Measurements from ENCODE around the gene C2CD4C. TPM values are rescaled to one million over a fixed set of nuclear protein-coding genes. Genes with fewer than 3 reads are reported as not detected.

C2CD4C gene, protein sequence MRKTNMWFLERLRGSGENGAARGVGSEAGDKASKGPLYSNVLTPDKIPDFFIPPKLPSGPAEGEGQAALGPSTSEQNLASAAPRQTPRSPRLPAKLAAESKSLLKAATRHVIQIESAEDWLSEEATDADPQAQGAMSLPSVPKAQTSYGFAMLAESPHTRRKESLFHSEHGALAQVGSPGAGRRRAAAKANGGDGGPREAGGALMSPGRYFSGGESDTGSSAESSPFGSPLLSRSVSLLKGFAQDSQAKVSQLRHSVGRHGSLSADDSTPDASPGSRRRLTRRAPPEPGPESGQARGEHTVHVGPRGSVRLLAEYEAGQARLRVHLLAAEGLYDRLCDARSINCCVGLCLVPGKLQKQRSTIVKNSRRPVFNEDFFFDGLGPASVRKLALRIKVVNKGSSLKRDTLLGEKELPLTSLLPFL
- 1 to 10 TPM in 3 of 4 donors, under 1 TPM in 1; 0.81 to 3.1 (median 2.1) TPM for total RNA-seq

DNA sequence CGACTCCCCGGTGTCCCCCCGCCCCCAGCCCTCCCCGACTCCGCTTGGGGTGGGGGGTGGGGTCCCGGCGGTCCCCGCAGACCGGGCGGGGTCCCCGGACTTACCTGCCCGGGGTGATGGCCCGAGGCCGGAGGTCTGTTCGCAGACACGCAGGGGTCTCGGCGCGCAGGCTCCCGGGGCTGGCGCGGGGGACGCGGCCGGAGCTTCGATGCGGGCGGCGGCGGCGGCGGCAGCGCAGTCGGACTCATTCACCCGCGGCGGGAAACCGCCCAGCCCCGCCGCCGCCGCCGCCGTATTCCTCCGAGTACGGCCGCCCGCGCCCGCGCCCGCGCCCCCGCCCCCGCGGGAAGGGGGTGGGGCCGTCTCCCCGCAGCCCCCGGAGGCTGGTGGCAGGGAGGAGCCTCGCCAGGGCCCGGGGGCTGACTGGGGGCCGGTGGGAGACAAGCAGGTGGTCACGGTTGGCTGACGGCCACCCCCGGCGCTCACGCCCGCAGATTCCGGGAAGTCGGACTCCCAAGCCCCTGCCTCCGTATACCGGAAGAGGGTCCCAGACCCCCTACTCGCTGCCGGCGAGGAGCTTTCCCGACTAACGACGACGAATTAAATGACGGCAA is at the start of gene C2CD4C:
C2CD4C (minus strand) TSS at position 246 of the 614 bp plus-strand sequence. CDS start 786 bp downstream, outside the sequence.
- peak within 1 kb of the TSS; percentile 6 for H3K4me3 ChIP-seq (ENCODE audit: low read depth, poor library complexity, severe bottlenecking)
- TF ChIP-seq, protein P1, sequence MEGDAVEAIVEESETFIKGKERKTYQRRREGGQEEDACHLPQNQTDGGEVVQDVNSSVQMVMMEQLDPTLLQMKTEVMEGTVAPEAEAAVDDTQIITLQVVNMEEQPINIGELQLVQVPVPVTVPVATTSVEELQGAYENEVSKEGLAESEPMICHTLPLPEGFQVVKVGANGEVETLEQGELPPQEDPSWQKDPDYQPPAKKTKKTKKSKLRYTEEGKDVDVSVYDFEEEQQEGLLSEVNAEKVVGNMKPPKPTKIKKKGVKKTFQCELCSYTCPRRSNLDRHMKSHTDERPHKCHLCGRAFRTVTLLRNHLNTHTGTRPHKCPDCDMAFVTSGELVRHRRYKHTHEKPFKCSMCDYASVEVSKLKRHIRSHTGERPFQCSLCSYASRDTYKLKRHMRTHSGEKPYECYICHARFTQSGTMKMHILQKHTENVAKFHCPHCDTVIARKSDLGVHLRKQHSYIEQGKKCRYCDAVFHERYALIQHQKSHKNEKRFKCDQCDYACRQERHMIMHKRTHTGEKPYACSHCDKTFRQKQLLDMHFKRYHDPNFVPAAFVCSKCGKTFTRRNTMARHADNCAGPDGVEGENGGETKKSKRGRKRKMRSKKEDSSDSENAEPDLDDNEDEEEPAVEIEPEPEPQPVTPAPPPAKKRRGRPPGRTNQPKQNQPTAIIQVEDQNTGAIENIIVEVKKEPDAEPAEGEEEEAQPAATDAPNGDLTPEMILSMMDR (IDR thresholded peaks at IDR 0.05), result no peak
- TF ChIP-seq POLR2A (IDR thresholded peaks at IDR 0.05), result no peak
- intact Hi-C loops (cut with DNase I; ENCODE audit: low total_unique reads), result no loop called here
- peak in 1 of 2 donors; percentile 82 for DNase-seq (ENCODE audit: low spot score in 2 of 2)
- 0 to 1% methylated on average over 11 to 34 of the region's 80 CpGs for WGBS, 2 donors

DNA sequence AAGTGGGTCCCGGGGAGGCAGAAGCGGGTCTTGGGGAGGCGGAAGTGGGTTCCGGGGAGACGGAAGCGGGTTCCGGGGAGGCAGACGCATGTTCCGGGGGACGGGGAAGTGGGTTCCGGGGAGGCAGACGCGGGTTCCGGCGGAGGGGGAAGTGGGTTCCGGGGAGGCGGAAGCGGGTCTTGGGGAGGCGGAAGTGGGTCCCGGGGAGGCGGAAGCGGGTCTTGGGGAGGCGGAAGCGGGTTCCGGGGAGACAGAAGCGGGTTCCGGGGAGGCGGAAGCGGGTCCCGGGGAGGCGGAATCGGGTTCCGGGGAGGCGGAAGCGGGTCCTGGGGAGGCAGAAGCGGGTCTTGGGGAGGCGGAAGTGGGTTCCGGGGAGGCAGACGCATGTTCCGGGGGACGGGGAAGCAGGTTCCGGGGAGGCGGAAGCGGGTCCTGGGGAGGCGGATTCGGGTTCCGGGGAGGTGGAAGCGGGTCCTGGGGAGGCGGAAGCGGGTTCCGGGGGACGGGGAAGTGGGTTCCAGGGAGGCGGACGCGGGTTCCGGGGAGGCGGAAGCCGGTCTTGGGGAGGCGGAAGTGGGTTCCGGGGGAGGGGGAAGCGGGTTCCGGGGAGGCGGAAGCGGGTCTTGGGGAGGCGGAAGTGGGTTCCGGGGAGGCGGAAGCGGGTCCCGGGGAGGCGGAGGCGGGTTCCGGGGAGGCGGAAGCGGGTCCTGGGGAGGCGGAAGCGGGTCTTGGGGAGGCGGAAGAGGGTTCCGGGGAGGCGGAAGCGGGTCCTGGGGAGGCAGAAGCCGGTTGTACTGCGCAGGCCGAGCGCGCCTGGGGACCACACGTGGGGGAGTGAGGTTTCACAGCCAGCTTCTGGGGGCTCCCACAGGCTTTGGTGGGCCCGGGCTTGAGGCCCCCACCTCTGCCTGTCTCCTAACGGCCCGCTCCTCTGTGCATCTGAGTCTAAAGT is 49.4 kb upstream of the C2CD4C start:
- no peak for DNase-seq (ENCODE audit: low spot score in 2 of 2)
- no peak for TF ChIP-seq POLR2A (IDR thresholded peaks at IDR 0.05)
- TF ChIP-seq, protein P1 (IDR thresholded peaks at IDR 0.05), result no peak
- WGBS, 2 donors, result 92 to 95% methylated on average over 78 to 89 of the region's 89 CpGs
- intact Hi-C loops (cut with DNase I; ENCODE audit: low total_unique reads), result no loop called here
- H3K4me3 ChIP-seq (ENCODE audit: low read depth, poor library complexity, severe bottlenecking), result no peak overlapping the region

DNA sequence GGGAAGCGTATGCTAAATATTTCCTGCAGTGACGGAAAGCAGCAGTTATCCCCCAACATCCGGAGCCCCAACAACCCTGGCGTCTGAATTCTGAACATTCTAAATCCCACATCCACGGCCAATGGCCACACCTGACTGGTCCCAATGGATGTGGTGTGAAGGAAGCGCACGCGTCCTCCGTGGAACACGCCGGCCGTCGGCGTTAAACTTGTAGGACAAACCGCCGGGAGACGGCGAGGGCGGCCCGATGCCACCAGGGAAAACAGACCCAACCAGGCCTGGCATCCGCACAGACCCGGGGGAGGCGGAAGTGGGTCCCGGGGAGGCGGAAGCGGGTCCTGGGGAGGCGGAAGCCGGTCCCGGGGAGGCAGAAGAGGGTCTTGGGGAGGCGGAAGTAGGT is 48.7 kb upstream of the C2CD4C start:
- 96% methylated on average over 30 of the region's 30 CpGs for WGBS, 2 donors
- intact Hi-C loops (cut with DNase I; ENCODE audit: low total_unique reads), result no loop called here
- no peak for DNase-seq (ENCODE audit: low spot score in 2 of 2)
- no peak for TF ChIP-seq POLR2A (IDR thresholded peaks at IDR 0.05)
- TF ChIP-seq, protein P1 (IDR thresholded peaks at IDR 0.05), result no peak
- H3K4me3 ChIP-seq (ENCODE audit: low read depth, poor library complexity, severe bottlenecking), result no peak overlapping the region

DNA sequence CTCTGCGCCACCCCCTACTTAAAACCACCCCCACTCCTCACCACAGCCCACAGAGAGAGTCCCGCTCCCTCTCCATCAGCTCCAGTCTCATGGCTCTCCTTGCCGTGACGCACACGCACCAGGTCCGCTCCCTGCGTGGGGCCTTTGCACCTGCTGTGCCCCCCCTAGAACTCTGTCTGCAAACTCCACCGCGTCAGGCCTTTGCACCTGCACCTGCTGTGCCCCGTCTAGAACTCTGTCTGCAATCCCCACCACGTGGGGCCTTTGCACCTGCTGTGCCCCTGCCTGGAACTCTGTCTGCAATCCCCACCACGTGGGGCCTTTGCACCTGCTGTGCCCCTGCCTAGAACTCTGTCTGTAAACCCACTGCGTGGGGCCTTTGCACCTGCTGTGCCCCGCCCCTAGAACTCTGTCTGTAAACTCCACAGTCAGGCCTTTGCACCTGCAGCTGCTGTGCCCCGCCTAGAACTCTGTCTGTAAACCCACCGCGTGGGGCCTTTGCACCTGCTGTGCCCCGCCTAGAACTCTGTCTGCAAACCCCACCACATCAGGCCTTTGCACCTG is 47.7 kb upstream of the C2CD4C start:
- intact Hi-C loops (cut with DNase I; ENCODE audit: low total_unique reads), result no loop called here
- WGBS, 2 donors, result 86 to 89% methylated on average over 18 of the region's 18 CpGs
- TF ChIP-seq, protein P1 (IDR thresholded peaks at IDR 0.05), result no peak
- no peak for TF ChIP-seq POLR2A (IDR thresholded peaks at IDR 0.05)
- no peak overlapping the region for H3K4me3 ChIP-seq (ENCODE audit: low read depth, poor library complexity, severe bottlenecking)
- no peak for DNase-seq (ENCODE audit: low spot score in 2 of 2)

DNA sequence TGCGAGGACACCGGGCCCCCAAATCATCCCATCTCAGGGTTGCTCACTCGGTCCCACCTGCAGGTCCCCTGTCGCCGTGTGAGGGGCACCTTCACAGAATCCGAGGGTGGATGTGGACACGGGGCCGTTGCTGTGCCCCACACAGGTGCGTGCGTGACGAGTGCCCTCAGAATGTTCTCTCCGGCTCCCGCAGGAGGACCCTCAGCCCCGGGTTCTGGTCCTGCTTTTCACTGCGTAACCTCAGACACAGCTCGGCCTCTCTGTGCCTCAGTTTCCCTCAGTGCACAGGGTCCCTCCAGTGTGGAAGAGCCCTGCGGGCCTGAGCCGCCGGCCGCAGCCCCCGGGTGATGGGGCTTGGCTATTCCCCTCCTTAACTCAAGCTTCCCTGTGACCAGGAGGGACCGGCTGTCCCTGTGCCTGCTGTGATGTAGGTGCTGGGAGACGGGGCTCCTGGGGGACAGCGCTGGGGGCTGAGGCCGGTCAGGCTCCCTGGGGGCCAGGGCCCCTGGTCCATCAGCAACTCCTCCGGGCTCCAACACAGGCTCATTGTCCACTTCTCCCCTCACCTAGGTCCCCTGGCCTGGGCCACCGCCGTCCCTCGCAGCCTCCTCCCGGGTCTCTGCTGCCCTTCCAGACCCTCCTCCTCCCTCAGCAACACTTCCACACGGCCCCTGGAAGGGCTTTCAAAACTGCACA is 47.1 kb upstream of the C2CD4C start:
- 90 to 93% methylated on average over 29 to 31 of the region's 31 CpGs for WGBS, 2 donors

More for the DNA sequence above, 47.1 kb upstream of the C2CD4C start:
- intact Hi-C loops (cut with DNase I; ENCODE audit: low total_unique reads), result no loop called here
- H3K4me3 ChIP-seq (ENCODE audit: low read depth, poor library complexity, severe bottlenecking), result no peak overlapping the region
- DNase-seq (ENCODE audit: low spot score in 2 of 2), result no peak
- TF ChIP-seq POLR2A (IDR thresholded peaks at IDR 0.05), result no peak
